ENCODE results near the gene PLD4.

DNA sequence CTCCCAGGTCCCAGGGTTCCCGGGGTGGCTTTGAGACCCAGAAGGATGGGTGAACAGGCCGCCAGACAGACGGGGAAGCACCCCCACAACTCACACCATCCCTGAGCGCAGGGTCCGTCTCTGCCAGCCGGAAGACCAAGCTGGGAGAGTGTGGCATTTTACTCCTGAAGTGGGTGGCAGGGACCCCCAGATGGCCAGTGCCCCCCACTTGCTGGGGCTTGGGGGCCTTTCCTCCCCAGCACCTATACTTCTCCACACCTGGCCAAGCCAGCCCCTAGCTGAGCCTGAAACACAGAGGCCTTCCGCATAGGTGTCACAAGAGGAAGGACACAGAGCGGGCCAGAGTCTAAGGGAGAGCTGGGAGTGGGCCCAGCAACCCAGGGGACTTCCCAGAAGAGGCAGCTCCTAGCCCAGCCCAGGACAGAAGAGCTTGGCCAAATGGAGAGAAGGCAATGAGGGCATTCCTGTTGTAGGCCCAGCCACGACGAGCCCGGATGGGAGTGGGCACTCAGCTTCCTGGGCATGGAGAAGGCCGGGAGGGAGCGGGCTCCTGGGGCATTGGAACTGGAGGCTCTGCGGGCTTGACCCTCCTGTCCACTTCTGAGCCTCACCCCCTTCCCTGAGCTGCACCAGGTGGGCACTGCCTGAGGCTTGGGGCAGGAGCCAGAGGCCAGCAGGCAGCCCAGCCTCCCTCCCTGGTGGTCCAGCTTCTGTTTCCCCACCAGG lies 50.1 kb downstream of the PLD4 start:
- TF ChIP-seq POLR2AphosphoS5 (IDR thresholded peaks at IDR 0.05; ENCODE audit: low read depth, low read length), result no peak
- TF ChIP-seq SIN3A (IDR thresholded peaks at IDR 0.05; ENCODE audit: borderline replicate concordance, insufficient read depth, low read length), result no peak
